AG04450 (cell line): Measurements from ENCODE around the gene ZFYVE21. TPM values are rescaled to one million over a fixed set of nuclear protein-coding genes. Genes with fewer than 3 reads are reported as not detected.

Experiments used
- CTCF ChIA-PET: fragments of 300-600, 350-600 bp; formaldehyde crosslinking; extraction: SDS; loops from one replicate; lab custom pipeline; 2022; ENCODE audit warnings: antibody characterized with exemption, inconsistent platforms; lab: Charles Lee
- POLR2A ChIA-PET: fragments of 350-600 bp; formaldehyde crosslinking; extraction: SDS; loops from one replicate; lab custom pipeline; 2021; ENCODE audit warnings: antibody characterized with exemption, inconsistent platforms; lab: Yijun Ruan, JAX
- DNase-seq: peaks from one replicate; pipeline ENCODE4 v3.0.0-alpha.2; 2011; ENCODE audit warnings: low read depth, low spot score
- H3K27ac ChIP-seq: one replicate; pipeline ENCODE4 v1.5.1; 2012; ENCODE audit warnings: low read depth, low read length, control low read depth
- H3K27me3 ChIP-seq: one replicate; pipeline ENCODE4 v1.6.0; 2012; ENCODE audit warnings: low read length; ENCODE audit not compliant: control insufficient read depth, insufficient read depth
- H3K4me3 ChIP-seq: 2 replicates; pipeline ENCODE4 v1.5.1; 2011; ENCODE audit warnings: mild to moderate bottlenecking, low read depth, low read length, control low read depth
- H3K9me3 ChIP-seq: 2 replicates; pipeline ENCODE4 v1.5.1; 2012; ENCODE audit warnings: low read length; ENCODE audit not compliant: control insufficient read depth, insufficient read depth
- polyA plus RNA-seq: library from polyadenylated mRNA; depleted of rRNA; stranded (reverse); fragments of >200 nt; gene quantifications from 2 replicates; pipeline ENCODE4 v1.2.3, GENCODE V29; 2011
- TF ChIP-seq, protein P1 (sequence below): IDR thresholded peaks from 2 replicates; pipeline ENCODE4 v1.5.1; 2011; ENCODE audit warnings: low read depth, low read length, control low read depth, inconsistent platforms

The ZFYVE21 gene
- polyA plus RNA-seq, 1 experiment, result 77.5 TPM

DNA sequence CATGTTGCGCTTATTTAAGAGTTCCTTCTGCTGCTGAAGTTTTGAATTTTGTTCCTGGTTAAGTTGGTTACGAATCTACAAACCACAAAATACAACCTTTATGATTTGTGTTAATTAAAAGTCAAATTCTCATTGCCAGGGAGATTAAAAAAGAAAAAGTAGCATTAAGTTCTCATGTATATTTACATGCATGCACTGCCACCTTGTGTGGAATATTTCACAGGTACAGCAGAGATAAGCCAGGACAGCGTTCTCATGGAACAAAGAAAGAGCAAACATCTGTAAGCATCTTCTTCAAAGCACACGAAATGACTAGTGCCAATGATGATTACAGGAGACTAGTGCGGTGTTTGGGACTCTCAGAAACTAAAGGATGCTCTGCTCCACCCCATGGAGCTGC, 34.2 kb downstream of the ZFYVE21 start:
- Histone ChIP-seq H3K4me3 (no peak overlapping the region), H3K9me3 (no peaks in the 10 kb centered on the region), H3K27ac (no peak overlapping the region), H3K27me3 (no peaks in the 10 kb centered on the region)
- TF ChIP-seq, protein P1, sequence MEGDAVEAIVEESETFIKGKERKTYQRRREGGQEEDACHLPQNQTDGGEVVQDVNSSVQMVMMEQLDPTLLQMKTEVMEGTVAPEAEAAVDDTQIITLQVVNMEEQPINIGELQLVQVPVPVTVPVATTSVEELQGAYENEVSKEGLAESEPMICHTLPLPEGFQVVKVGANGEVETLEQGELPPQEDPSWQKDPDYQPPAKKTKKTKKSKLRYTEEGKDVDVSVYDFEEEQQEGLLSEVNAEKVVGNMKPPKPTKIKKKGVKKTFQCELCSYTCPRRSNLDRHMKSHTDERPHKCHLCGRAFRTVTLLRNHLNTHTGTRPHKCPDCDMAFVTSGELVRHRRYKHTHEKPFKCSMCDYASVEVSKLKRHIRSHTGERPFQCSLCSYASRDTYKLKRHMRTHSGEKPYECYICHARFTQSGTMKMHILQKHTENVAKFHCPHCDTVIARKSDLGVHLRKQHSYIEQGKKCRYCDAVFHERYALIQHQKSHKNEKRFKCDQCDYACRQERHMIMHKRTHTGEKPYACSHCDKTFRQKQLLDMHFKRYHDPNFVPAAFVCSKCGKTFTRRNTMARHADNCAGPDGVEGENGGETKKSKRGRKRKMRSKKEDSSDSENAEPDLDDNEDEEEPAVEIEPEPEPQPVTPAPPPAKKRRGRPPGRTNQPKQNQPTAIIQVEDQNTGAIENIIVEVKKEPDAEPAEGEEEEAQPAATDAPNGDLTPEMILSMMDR, result no peak
- ChIA-PET POLR2A (no interaction called here), CTCF (no interaction called here)
- no peak for DNase-seq

DNA sequence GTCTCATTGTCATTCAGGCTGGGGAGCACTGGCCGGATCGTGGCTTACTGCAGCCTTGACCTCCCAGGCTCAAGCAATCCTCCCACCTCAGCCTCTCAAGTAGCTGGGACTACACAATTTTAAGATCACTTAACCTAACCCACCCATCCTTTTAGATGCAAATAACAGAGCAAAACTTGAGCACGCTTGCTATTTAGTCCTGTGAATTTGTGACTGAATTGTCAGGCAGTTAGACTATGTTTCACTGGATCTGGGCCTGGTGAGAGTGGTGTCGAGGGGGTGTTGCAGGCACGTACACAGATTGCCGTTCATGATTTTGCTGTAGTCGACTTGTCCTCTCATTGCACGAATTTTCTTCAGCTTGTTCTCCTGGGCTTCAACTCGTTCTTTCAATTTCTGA, 38.2 kb downstream of the ZFYVE21 start:
- TF ChIP-seq, protein P1, result no peak
- no peak overlapping the region for H3K4me3 ChIP-seq
- ChIA-PET CTCF (interaction anchor here (0.6 kb wide), 1 partner anchor 16 kb away, joined by 5 read pairs; no protein-coding TSS in a partner anchor), POLR2A (no interaction called here)
- H3K27me3 ChIP-seq, result no peaks in the 10 kb centered on the region
- no peaks in the 10 kb centered on the region for H3K9me3 ChIP-seq
- no peak for DNase-seq
- H3K27ac ChIP-seq, result no peak overlapping the region

- TF ChIP-seq, protein P1, result no peak
- H3K9me3 ChIP-seq, result no peaks in the 10 kb centered on the region
- no peak overlapping the region for H3K4me3 ChIP-seq
- H3K27ac ChIP-seq, result no peak overlapping the region
- POLR2A ChIA-PET, result no interaction called here
- no peak for DNase-seq
- H3K27me3 ChIP-seq, result no peaks in the 10 kb centered on the region
- CTCF ChIA-PET, result no interaction called here
These were observed 39.5 kb downstream of the ZFYVE21 start for GRCh38 chr14:103755060-103755459.

DNA sequence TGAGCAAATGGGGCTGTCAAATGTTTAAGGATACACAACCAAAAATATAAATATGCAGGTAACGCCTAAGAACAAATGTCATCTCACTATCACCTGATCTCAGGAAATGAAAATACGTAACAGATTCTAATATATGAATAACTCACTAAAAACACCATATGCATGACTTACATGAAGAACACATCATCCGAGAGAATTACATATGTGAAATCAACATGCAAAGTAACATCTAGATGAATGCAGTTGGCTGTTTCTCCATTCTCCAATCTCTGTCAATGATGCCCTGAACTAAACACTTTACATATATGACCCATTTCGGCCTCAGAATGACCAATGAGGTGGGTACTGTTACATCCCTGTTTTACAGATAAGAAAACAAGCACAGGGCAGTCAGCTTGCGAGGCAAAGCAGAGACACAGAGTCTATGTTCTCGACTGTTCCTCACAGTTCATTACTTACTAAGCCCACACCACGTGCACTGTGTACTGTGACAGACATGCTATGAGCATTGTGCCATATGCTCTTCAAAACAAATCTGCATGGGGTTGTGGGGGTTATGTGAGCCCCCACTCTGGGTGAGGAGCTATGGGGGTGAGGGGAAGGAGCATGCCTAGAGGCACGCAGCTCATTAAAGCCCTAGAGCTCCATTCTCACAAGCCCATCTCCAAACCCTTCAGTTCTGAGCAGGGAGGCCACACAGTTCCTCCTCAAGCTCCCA, 42.6 kb downstream of the ZFYVE21 start:
- H3K27me3 ChIP-seq, result no peaks in the 10 kb centered on the region
- H3K27ac ChIP-seq, result no peak overlapping the region
- TF ChIP-seq, protein P1, result no peak
- H3K9me3 ChIP-seq, result no peaks in the 10 kb centered on the region
- CTCF ChIA-PET, result interaction anchor here (0.9 kb wide), 1 partner anchor 142 kb away, joined by 3 read pairs; no protein-coding TSS in a partner anchor
- POLR2A ChIA-PET, result no interaction called here
- DNase-seq, result no peak
- no peak overlapping the region for H3K4me3 ChIP-seq

DNA sequence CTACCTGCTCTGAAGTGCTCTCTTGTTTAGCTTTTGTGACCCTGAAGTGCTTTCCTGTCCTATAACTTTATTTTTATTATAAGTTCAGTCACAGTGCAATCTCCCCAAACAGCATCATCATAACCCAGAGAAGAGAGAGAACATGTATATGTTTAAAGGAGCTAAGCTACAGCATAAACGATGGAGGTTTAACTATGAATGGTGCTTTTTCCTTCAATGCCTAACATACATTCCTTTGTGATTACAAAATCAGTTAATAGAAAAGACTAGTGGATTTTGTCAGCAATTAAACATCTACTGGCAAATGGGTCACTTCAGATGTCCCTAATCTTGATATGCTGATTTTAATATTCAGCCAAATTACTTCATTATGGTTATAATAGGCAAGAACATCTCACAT, 46.4 kb downstream of the ZFYVE21 start:
- POLR2A ChIA-PET, result no interaction called here
- H3K27ac ChIP-seq, result no peak overlapping the region
- H3K27me3 ChIP-seq, result no peaks in the 10 kb centered on the region
- TF ChIP-seq, protein P1, result no peak
- H3K4me3 ChIP-seq, result no peak overlapping the region
- CTCF ChIA-PET, result interaction anchor here (0.5 to 0.7 kb wide), 2 partner anchors 46 to 315 kb away, joined by 3 read pairs; no protein-coding TSS in a partner anchor
- no peak for DNase-seq
- peaks cover 3% of the 10 kb centered on the region; the same call in 1 of the 2 replicates for H3K9me3 ChIP-seq
